HUES6 (cell line): ENCODE results near the gene ATF6B.
"Not testable (repeated sequence)": the region's sequence is repeated elsewhere in the genome, so short reads cannot be mapped to it uniquely, and the experiment has no call there.

Experiments
- H3K27ac ChIP-seq: 2 replicates; pipeline ENCODE4 v1.7.0; 2013; ENCODE audit warnings: low read depth, mild to moderate bottlenecking, low read length, inconsistent platforms
- H3K27me3 ChIP-seq: 2 replicates; pipeline ENCODE4 v1.6.1; 2013; ENCODE audit warnings: low read length; ENCODE audit not compliant: control insufficient read depth, insufficient read depth
- H3K36me3 ChIP-seq: 2 replicates; pipeline ENCODE4 v1.6.1; 2013; ENCODE audit warnings: low read length; ENCODE audit not compliant: control insufficient read depth, insufficient read depth
- H3K4me1 ChIP-seq: 2 replicates; pipeline ENCODE4 v1.6.1; 2013; ENCODE audit warnings: low read length; ENCODE audit not compliant: control insufficient read depth, insufficient read depth
- H3K4me3 ChIP-seq: 2 replicates; pipeline ENCODE4 v1.5.1; 2013; ENCODE audit warnings: low read depth, low read length
- H3K9ac ChIP-seq: one replicate; pipeline ENCODE4 v1.6.1; 2013; ENCODE audit warnings: mild to moderate bottlenecking, low read length
- H3K9me3 ChIP-seq: 2 replicates; pipeline ENCODE4 v1.6.1; 2013; ENCODE audit warnings: low read depth, low read length; ENCODE audit not compliant: control insufficient read depth, insufficient read depth

ATF6B gene

DNA sequence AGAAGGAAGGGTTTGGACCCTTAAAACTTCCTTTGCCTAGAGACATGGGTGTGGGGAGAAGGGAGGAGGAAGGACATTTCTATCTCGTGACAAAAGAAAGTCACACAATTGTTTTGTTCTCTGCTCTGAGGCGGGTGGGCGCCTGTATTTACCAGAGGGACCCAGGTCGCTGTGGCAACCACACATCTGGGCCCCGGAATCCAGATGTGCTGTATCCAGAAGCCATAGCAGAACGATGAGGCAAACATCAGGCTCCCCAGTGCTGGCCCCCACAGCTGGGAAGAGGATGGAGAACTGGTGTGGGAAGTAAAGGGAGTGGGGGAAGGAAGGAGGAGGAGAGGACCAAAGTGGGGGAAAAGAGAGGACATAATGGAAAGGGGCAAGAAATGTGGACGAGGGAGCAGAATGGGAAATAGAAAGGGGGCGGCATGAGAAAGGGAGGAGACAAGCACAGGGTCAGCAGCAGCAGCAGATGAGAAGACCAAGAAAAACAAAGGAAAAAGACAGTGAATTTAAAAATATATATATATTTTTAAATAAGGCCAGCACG, 15.5 kb downstream of the ATF6B start:
- Histone ChIP-seq H3K36me3 (peaks cover 21% of the 10 kb centered on the region), H3K4me1 (peaks cover 14% of the 10 kb centered on the region), H3K27me3 (peaks cover 30% of the 10 kb centered on the region), H3K9ac (no peak overlapping the region), H3K27ac (no peak overlapping the region), H3K4me3 (no peak overlapping the region), H3K9me3 (no peaks in the 10 kb centered on the region)

DNA sequence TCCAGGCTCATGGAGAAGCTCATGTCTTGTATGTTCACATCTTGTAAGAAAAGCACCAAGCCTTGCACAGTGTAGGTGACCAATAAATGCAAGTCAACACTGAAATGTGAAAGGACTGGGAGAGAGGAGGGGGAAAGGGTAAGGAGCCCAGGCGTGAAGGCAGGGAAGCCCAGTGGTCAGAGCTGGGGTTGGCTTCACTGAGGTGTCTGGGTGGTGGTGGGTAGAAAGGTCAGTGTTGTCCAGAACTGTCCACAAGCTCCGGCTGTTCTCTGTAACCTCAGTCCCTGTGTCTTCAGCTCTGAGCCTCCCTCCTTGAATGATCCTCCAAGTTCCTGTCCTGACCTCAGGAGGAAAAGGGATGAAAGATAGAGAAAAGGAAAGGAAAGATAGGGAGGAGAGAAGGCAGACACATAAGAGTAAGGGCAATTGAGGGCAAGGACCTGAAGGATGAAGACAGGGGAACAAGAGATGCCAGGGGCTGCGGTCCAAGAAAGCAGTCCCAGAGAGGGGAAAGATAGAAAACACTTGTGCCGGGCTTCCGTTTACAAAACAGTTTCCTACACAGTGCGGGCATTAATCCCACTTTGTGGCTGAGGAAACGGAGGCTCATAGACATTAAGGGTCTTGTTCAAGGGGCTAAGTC, 16.5 kb downstream of the ATF6B start:
- no peak overlapping the region for H3K27ac ChIP-seq
- no peak overlapping the region for H3K9ac ChIP-seq
- no peak overlapping the region for H3K4me3 ChIP-seq
- H3K9me3 ChIP-seq, result no peaks in the 10 kb centered on the region
- H3K36me3 ChIP-seq, result peaks cover 11% of the 10 kb centered on the region
- H3K27me3 ChIP-seq, result peaks cover 38% of the 10 kb centered on the region
- peaks cover 14% of the 10 kb centered on the region for H3K4me1 ChIP-seq

DNA sequence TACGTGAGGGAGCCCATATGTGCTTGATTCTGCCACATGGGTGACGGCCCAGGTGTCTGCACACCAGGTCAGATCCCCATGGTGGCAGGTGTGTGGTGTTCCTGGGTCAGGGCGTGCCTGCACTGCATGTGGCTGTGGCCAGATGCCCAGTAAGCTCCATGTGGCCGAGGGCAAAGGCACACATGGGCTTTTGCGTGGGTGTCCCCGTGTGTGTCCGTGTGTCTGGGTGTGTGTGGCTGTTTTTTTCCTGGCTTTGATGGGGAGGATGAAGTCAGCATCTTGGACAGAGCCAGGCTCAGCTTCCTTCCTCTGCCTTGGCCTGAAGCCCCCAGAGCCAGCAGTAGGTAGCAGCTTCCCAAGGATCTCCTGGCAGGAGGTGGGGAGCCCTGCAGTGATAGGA, 17.4 kb downstream of the ATF6B start:
- peaks cover 14% of the 10 kb centered on the region for H3K4me1 ChIP-seq
- H3K27me3 ChIP-seq, result peaks cover 38% of the 10 kb centered on the region
- H3K36me3 ChIP-seq, result peaks cover 2% of the 10 kb centered on the region; the same call in 1 of the 2 replicates
- no peak overlapping the region for H3K27ac ChIP-seq
- no peak overlapping the region for H3K9ac ChIP-seq
- H3K4me3 ChIP-seq, result no peak overlapping the region
- H3K9me3 ChIP-seq, result no peaks in the 10 kb centered on the region

DNA sequence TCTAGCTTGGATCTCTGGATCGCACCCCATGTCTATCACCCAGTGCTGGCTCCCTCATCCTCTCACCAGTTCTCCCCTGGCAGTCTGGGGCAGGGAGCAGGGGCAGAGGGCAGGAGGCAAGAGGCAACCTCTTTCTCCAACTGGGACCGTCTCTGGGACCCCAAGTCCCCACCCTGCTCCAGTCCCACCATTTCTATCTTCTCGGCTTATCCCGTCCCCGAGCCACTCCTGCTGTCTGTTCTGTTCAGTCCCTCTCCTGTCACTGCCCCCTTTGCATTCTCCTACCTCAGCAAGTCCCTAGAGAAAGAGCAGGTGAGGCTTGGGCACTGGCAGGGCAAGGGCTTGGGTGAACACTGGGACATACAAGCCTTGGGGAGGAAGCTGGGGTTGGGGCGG, 18.3 kb downstream of the ATF6B start:
- Histone ChIP-seq H3K4me1 (peaks cover 14% of the 10 kb centered on the region), H3K27me3 (peaks cover 41% of the 10 kb centered on the region), H3K4me3 (no peak overlapping the region), H3K9ac (no peak overlapping the region), H3K27ac (no peak overlapping the region), H3K9me3 (no peaks in the 10 kb centered on the region), H3K36me3 (no peaks in the 10 kb centered on the region)

DNA sequence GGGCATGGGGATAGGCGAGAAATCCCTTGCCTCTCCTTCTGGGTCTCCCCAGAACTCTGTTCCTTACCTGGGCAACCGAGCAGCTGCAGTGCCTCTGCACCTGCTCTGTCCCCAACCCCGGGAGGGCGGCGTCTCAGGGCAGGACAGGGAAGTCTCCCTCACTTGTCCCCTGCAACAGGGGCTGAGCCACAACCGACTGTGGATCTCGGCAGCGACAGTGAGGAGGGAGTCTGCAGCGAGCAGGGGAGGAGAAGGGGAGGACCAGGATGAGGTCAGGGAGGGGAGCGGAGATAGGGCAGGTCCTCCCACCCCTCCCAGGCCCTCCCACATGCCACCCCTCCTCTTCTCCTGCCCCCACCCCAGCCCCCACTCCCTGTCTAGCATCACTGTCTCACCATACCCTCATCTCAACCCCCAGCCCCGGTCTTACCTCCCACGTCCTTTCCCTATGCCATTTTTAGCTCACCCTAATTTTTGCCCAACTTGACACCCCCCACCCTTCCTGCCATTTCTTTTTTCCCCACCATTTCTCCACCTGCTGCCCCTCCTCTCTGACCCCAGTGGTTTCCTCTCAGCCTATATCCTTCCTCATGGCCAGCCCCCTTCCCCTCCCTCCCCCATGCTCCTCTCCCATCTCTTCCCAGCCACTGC, 18.8 kb downstream of the ATF6B start, which contains the start of gene TNXB:
Gene TNXB, minus strand, starts transcription at position 225 of the 651 bp plus-strand sequence. CDS start 11,140 bp downstream, outside the sequence.
- no peaks in the 10 kb centered on the region for H3K9me3 ChIP-seq
- H3K27ac ChIP-seq, result no peak within 1 kb of the TSS
- H3K27me3 ChIP-seq, result peaks cover 42% of the 10 kb centered on the region
- H3K4me1 ChIP-seq, result peaks cover 14% of the 10 kb centered on the region
- H3K9ac ChIP-seq, result no peak within 1 kb of the TSS
- no peak within 1 kb of the TSS; the same call in 1 of the 2 replicates for H3K4me3 ChIP-seq
- H3K36me3 ChIP-seq, result no peaks in the 10 kb centered on the region

DNA sequence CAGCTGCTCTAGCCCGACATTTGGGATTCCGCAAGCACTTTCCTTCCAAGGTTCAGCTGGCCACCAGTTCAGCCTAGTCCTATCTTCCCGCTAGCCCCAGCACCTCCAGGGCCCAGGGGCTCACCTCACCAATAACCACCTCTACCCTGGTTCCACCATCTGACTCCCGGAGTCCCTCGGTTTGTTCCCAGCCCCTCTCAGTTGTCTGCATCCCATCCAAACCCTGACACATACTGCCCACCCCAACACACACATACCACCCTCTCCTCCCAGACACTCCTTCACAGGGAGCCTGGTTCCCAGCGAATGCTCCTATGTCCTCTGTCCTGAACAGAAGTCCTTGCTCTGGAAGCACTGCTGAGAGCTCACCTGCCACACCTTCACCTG, 19.3 kb downstream of the ATF6B start:
- peaks cover 14% of the 10 kb centered on the region for H3K4me1 ChIP-seq
- H3K27me3 ChIP-seq, result peaks cover 42% of the 10 kb centered on the region
- no peaks in the 10 kb centered on the region for H3K36me3 ChIP-seq
- H3K27ac ChIP-seq, result no peak overlapping the region
- H3K9ac ChIP-seq, result no peak overlapping the region
- H3K9me3 ChIP-seq, result no peaks in the 10 kb centered on the region
- no peak overlapping the region; the same call in 1 of the 2 replicates for H3K4me3 ChIP-seq

DNA sequence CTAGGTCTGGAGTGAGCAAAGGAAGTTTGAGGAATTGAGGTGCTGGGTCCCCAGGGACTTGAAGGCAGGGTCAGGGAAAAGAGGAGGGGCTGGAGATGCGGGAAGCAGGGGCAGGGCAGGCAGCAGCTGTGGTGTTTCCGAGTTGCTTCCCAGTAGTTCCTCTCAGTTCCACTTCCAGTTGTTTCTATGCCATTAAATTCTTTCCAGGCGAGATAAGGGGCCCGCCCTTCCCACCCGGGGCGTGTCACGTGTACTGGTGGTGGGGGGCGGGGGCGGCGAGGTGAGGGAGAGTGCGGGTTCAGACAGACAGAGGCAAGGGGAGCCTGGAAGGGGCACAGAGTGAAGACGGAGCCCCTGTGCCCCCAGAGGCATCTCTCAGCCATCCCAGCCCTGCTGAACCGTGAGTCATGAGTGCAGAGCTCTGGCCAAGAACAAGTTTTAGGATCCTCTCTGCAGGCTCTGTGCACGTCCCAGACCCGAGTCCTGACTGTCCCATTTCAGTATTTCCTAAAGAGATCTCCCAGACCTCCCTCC, 19.9 kb downstream of the ATF6B start:
- H3K9ac ChIP-seq, result no peak overlapping the region
- no peak overlapping the region for H3K27ac ChIP-seq

DNA sequence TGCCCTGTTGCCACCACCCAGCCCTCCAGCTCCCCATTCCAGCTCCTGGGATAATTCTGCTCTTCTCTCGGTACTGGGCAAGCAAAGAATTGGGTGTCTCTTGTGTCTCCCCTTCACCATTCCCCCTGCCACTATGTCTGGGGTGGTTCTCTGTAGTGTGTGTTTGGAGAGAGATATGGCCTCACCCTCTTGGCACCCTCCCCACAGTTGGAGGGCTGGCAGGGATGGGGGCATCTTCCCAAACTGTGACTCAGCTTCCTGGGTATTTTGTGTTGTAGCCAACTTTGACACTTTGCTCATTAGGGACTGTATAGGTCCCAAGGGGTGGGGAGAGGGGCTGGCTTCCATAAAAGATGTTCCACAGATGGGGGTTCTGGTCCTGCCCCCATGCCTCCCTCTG, 20.6 kb downstream of the ATF6B start:
- Histone ChIP-seq H3K4me3 (no peak overlapping the region), H3K27ac (no peak overlapping the region), H3K9me3 (no peaks in the 10 kb centered on the region), H3K27me3 (peaks cover 42% of the 10 kb centered on the region), H3K9ac (no peak overlapping the region), H3K36me3 (no peaks in the 10 kb centered on the region), H3K4me1 (peaks cover 14% of the 10 kb centered on the region)

More for the DNA sequence above, 19.9 kb downstream of the ATF6B start:
- Histone ChIP-seq H3K4me3 (peak overlapping the region; percentile 23; the same call in 1 of the 2 replicates), H3K36me3 (no peaks in the 10 kb centered on the region), H3K9me3 (no peaks in the 10 kb centered on the region), H3K27me3 (peaks cover 42% of the 10 kb centered on the region), H3K4me1 (peaks cover 14% of the 10 kb centered on the region)

DNA sequence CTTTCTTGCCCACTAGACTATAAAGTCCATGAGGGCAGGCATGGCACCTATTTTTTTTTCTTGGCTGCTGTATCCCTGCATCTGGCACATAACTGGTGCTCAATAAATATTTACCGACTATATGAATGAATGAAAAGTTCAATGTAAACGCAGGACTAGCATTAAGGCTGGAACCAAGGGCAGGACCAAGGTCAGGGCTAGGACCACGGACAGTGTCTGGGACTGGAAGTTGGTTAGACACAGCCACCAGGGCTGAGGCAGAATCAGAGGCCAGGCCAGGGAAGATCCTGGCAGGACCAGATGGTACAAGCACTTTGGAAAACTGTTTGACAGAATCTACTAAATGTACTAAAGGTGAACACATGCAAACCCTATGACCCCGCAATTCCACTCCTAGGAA, 22.6 kb downstream of the ATF6B start:
- Histone ChIP-seq H3K4me1 (peaks cover 14% of the 10 kb centered on the region), H3K36me3 (no peaks in the 10 kb centered on the region), H3K4me3 (no peak overlapping the region), H3K27ac (no peak overlapping the region), H3K27me3 (peaks cover 39% of the 10 kb centered on the region), H3K9me3 (no peaks in the 10 kb centered on the region), H3K9ac (no peak overlapping the region)

DNA sequence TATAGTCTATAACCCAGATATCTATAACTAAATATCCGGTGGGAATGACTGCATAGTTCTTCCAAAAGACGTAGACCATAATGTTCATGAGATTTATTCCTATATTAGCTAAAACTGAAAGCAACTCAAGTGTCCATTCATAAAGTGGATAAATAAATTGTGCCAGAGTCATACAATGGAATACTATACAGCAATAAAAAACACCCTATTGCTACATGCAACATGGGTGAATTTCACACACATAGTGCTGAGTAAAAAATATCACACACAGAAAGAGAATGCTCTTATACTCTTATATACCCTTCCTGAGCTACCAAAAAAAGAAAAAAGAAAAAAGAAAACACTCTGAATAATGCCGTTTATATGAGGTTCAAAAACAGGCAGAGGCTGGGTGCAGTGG, 25.8 kb downstream of the ATF6B start:
- Histone ChIP-seq H3K9ac (no peak overlapping the region), H3K36me3 (no peaks in the 10 kb centered on the region), H3K4me1 (no peaks in the 10 kb centered on the region), H3K27me3 (peaks cover 23% of the 10 kb centered on the region), H3K27ac (no peak overlapping the region), H3K9me3 (no peaks in the 10 kb centered on the region), H3K4me3 (no peak overlapping the region)

DNA sequence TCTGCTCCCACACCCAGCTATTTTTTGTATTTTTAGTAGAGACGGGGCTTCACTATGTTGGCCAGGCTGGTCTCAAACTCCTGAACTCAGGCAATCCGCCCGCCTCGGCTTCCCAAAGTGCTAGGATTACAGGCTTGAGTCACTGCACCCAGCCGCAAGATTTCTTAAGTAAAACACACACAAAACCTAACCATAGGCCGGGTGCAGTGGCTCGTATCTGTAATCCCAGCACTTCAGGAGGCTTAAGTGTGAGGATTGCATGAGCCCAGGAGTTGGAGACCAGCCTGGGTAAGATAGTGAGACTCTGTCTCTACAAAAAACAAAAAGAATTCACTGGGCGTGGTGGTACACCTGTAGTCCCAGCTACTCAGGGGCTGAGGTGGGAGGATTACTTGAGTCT, 27.8 kb downstream of the ATF6B start:
- H3K4me1 ChIP-seq, H3K36me3 ChIP-seq, H3K9me3 ChIP-seq, H3K27ac ChIP-seq, H3K9ac ChIP-seq, H3K4me3 ChIP-seq: not testable (repeated sequence)
- peaks cover 37% of the 10 kb centered on the region for H3K27me3 ChIP-seq
